Stimulated activated CD4-positive, alpha-beta T cell treated with anti-CD3 and anti-CD28 coated beads, Interleukin-15, amount 100 ng/mL, for 24 hours (primary cell): ENCODE results near the gene ADAM12.

Source experiments
- DNase-seq: peaks from one replicate; pipeline ENCODE4 v3.0.0-alpha.2; 2020

Gene ADAM12

DNA sequence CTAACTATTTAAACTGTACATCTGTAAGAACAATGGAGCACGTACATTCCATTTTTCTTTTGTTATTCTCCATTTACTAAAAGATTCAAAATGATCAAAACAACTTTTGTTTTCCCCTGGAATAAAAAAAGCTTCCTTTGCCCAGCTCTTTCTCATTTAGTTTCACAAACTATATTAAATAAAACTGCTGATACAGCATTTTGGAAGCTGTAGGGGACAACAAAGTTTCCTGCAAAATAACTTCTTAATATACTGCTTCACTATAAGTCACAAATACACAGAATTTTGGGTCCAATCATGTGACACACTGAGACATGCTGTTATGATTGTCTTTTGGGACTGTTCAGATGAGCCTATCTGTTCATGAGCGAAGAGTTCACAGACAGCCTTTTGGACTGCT, 222.4 kb downstream of the ADAM12 start:
- DNase-seq: no peak

DNA sequence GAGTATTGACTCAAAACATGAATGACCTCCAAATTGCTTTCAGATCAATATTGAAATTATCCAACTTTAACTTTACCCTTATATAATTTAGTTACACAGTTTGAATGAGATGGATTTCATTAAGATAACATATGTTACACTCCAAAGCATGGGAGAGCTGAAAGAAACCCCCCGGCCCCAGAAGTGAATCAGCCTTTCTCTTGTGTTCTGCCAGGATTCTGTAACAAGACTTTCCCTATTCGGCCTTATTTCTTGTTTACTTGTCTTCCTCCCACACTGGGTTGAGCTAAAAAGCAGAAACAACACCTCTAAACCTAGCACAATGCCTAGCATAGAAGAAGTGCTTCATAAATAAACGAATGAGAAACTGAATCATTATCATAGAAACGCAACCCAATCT, 224.8 kb downstream of the ADAM12 start:
- DNase-seq: no peak

DNA sequence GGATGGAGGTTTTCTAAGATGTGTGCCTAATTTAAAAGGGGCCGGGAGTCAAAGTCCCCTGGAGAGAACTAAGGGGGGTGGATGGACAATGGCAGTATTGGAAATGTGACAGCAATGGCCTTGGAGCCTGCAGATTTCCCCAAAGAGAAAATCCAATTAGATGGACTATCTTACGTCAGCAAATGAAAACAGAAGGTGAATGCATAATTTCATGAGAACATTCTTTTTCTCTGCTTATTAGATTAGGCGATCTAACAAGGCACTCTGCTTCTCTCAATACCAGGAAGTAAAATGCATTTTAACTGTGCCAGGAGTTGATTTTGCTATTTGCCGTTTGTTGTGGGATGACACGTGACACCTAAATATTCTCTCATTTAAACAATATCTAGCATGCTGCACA, 226.6 kb downstream of the ADAM12 start:
- no peak for DNase-seq

DNA sequence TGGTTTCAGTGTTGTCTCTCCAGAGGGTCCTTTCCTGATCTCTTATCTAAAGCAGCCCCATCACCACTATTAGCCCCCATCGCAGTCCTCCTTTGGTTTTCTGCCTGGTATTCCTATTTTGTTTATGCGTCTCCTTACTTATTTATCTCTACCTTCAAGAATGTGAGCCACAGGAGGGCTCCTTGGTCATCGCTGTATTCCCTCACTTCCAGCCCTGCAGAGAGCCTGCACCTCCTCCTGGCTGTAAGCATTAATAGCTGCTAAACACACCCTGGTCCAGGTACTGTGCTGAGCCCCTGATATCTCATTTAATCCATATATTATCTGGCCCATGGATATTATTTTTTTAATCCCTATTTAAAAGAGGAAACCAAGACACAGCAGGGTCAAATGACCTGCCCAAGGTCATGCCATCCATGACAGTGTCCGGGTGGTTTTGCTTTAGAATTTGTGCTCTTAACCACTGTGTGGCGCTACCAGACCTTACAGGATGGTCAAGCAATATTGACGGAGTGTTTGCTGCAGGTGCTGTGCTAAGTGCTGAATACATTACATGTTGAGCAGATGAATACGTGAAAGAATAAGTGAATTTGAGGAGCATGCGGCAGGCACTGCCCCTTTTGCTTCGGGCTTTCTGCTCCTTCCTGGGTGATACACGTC, 227.2 kb downstream of the ADAM12 start:
- no peak for DNase-seq

DNA sequence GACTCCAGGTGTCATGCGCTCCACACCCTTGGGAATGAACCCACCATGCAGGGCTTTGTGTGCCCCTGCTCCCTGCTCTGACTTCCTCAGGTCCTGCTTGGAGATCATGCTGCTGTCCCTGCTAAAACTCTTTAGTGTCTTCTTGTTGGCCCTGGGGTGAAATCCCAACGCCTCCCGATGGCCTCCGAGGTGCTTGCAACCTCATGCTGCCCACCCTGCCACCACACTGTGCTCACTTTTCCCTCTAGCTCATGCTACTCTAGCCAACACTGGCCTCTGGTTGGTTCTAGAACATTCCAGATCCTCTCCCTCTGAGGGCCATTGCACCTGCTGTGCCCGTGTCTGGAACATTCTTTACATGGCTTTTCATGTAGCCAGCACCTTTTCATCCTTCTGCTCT, 227.7 kb downstream of the ADAM12 start:
- DNase-seq: no peak

DNA sequence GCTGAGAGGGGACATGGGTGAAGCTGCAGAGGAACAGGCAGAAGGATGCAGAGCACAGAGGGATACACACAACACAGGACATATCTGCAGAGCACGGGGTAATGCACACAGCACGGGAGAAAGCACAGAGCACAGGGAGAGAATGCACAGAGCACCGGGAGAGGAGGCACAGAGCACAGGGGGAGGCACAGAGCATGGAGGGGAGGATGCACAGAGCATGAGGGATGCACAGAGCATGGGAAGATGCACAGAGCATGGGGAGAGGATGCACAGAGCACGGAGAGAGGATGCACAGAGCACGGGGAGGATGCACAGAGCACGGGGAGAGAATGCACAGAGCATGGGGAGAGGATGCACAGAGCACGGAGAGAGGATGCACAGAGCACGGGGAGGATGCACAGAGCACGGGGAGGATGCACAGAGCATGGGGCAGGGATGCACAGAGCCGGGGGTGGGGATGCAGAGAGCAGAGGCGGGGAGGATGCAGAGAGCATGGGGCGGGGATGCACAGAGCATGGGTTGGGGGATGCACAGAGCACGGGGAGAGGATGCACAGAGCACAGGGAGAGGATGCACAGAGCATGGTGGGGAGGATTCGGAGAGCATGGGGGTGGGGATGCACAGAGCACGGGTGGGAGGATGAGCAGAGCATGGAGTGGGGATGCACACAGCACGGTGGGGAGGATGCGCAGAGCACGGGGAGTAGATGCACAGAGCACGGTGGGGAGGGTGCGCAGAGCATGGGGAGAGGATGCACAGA, 230.0 kb downstream of the ADAM12 start:
- no peak for DNase-seq

DNA sequence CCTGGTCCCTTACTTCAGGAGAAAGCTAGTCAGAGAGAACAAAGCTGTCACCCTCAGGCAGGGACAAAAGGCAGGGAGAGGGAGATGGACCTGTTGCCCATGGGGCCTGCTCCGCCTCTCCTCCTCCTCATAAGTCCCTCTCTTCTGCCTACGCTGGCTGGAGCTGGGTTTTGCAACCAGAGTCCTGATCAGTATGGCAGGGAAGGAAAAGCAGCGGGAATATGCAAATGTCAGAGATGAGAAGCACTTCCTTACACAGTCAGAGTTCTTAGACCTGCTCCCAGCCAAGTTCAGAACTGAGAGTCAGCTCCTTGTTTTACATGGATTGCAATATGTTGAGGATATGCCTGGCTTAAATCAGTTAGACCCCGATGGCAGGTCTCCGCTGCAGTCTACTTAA, 231.1 kb downstream of the ADAM12 start:
- DNase-seq: no peak

- DNase-seq: no peak
Observed at GRCh38 chr10:126156503-126156902, 231.8 kb downstream of the ADAM12 start.

DNA sequence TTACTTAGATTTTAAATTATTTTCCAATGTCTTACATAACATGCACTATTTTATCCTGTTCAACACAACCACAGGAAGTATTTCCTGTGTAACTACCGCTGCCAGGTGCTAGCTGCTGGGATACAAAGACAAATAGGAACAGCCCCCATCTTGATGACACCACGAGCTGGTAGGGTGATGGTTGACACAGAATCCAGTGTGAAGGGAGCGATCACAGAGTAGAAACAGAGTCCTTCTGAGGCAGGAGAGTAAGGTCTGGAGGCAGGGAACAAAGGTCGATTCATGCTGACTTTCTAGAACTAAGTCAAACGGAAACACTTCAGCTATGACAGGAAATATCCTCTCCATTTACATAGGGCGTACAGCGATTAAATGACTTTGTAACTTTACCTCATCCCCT, 232.3 kb downstream of the ADAM12 start:
- DNase-seq: no peak

DNA sequence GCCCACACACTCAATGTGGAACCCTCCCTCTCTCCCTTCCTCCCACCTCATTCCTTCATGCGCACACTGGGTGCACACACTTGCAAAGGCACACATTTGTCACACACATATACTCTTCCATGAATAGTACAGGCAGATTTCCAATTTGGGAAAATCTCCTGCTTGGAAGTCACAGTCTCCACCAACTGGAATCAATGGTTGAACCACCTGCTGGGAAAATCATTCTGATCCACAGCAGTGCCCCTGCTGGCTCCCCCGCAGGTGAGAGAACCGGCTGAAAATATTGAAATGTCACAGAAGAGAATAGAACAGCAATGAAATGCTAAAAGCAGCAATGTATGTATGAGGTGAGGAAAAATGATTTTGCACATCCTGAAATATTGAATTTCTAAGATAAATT, 232.7 kb downstream of the ADAM12 start:
- no peak for DNase-seq

GRCh38 chr10:126153711-126154628, 234.3 kb downstream of the ADAM12 start:
- no peak for DNase-seq

DNA sequence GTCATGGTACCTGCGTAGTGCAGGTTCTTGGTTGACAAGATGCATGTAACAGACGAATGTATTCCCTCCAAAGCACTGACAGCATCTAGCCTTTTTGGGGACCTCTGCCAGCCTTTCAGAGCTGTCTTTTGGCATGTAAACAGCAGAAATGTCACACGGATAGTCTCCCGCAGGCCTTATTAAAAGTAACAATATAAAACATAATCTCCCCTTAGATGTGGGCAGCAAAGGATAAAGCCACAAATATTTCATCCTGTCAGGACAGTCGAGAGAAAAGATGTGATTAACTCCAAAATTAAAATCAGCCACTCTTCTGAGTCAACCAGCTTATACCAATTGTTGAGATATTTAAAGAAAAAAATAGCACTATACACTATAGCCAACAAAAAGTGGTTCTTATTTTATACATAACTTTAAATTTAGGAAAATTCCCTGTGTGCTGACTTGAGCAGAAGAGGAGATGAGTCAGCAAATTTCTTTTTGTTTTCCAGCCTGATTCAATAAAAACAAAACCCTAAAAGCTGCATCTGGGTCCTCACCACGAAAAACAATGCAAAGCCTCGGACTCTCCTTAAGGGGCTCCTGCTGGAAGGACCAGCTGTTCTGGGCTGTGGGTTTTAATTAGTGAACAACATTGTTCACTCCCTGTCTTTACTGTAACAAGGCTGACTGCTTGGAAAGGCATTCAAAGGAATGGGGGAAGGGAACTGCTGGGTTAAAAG, 240.2 kb downstream of the ADAM12 start:
- DNase-seq: no peak

GRCh38 chr10:126146771-126147170, 241.5 kb downstream of the ADAM12 start:
- DNase-seq: no peak

GRCh38 chr10:126143117-126143516, 245.2 kb downstream of the ADAM12 start:
- DNase-seq: no peak

DNA sequence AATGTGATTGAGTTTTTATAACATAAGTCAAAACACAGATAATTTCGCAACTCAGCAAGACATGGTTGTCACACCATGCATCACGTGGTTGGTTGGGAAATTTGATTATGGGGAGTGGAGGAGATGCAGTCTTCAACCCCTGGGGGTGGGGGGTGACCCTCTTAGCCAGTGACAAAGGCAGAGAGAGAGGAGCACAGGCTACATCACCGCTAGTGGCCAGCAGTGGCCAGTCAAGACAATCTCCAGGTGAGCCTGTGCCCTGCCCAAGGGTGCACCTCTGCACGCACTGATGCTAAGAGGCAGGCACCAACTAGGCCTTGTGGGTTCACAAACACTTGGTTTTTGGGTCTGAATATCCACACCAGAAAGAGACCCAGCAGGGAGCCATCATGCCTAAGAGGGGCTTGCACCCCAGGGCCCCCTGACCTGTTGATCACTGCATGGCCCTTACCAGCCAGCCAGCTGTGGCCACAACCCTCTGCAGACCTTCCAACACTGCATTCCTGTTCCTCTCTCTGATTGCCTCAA, 247.5 kb downstream of the ADAM12 start:
- DNase-seq: no peak

DNA sequence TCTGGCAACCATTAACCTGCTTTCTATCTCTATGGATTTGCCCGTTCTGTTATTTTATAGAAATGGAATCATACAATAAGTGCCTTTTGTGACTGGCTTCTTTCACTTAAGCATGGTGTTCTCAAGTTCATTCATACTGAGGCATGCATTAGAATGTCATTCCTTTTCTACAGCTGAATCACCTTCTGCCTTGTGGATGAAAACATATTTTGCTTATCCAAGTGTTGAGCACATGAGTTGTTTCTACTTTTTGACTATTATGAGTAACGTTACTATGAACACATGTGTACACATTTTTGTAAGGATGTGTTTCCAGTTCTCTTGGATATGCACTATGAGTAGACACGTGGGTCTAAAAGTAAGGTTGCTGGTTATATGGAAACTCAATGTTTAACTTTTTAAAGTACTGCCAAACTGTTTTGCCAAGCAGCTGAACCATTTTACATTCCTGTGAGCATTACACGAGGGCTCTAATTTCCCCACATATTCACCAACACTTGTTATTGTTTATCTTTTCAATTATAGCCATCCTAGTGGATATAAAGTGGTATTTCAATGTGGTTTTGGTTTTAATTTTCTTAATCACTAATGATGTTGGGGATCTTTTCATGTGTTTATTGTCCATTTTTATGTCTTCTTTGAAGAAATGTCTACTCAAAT, 250.6 kb downstream of the ADAM12 start:
- DNase-seq: no peak

- no peak for DNase-seq
Observed at GRCh38 chr10:126135941-126136595, 252.2 kb downstream of the ADAM12 start.

DNA sequence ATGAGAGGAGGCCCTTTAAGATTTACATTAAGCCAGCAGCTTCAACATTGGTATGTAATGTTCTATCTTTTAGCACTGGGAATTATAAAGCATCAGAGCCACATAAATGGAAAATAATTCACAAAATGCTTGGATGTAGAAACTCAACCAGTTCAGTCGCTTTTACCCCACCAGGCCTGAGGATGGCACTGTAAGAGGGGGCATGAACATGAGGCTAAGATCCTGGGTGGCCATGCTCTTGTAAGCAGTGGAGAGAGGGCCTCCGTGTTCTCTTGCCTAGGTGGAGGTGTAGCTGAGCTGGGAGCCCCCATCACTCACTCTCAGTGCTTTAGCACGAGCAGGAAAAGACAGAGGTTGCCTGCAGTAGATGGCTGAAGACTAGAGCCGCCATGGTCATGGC, 253.1 kb downstream of the ADAM12 start:
- peak; percentile 8 for DNase-seq

DNA sequence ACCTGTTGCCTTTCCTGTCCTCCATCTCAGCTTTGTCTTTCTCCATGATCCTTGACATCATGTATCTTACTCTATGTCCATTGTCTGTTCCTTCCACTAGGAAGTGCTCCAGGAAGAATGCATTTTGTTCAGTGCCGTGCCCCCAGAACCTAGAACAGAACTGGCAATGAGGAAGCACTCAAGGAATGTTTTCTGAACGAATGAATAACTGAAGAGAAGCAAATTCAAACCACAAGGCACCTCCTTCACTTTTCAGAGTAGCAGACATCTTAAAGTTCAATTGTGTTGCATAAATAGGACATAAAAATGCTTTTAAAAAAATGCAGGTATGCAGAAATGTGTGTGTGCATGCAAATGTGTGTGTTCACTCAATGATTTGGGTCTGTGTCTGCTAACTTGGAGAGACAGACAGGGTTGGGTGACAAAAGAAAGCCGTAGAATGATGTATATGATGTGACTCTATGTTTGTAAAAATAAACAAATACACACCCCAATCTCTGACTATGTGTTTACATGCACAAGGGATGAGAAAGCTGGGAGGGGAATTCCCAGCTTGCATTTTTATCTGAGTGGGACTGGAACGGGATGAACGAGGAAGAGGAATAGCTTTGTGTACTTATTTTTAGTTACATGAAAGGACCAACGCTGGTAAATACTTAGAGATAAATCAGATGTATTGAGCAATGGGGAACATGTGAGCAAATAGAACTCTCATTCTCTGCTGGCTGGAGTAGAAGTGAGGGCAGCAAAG, 254.2 kb downstream of the ADAM12 start:
- DNase-seq: no peak

DNA sequence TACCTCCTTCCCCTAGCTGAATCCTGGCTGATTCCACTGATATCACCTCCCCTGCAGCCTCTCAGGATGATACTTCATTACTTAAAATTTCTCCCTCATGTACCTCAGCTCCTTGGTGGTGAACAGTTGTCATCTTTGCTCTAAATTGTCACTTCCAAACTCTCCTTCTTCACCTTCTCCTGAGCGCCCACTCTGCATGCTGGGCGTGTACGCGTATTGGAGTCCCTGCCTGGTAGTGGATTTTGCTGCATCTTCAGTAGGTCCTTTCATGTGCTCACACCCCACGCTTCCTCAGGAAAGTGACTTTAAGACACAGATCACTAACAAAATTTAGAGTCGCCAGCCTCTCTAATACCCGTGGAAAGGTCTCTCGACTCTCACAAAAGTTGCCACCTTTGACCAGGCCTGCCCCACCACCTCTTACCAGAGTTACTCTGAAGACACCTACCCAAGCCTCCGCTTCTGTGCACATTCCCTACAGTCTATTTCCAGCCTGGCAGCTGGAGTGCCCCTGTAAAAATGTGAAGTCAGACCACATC, 255.1 kb downstream of the ADAM12 start:
- DNase-seq: no peak

DNA sequence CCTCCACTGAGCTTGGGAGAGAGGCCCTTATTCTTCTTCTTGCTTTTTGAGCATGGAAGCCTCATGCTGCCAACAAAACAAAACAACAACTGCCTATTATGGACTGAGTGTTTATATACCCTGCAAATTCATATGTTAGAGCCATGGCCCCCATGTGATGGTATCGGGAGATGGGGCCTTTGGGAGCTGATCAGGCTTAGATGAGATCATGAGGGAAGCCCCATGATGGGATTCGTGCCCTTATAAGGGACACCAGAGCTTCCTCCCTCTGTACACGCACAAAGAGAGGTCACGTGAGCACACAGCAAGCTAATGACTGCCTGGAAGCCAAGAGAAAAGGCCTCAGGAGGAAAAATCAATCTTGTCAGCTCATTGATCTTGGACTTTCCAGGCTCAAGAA, 256.9 kb downstream of the ADAM12 start:
- no peak for DNase-seq
